Endothelial cell of umbilical vein (primary cell): Measurements from ENCODE around the gene C13orf46.

ENCODE experiments used
- CTCF ChIP-seq, 2 donors: IDR thresholded peaks; 1 replicate in 1 of 2; 2 replicates in 1 of 2; pipeline ENCODE4 v1.5.1; 2011; ENCODE audit warnings: low read length in 2 of 2, mild to moderate bottlenecking in 2 of 2, moderate library complexity in 2 of 2, control low read depth in 1 of 2, inconsistent platforms in 1 of 2, low read depth in 1 of 2; ENCODE audit not compliant: insufficient read depth in 1 of 2; ENCODE audit errors: extremely low read depth in 1 of 2
- EZH2 ChIP-seq: IDR thresholded peaks from 2 replicates; pipeline ENCODE4 v1.6.1; 2012; ENCODE audit warnings: borderline replicate concordance, low read depth, mild to moderate bottlenecking, moderate library complexity, low read length, inconsistent platforms; ENCODE audit not compliant: severe bottlenecking
- GATA2 ChIP-seq: IDR thresholded peaks from 2 replicates; pipeline ENCODE4 v1.7.0; 2011; ENCODE audit warnings: low read depth, mild to moderate bottlenecking, moderate library complexity, mixed read lengths, low read length; ENCODE audit not compliant: insufficient read length, insufficient read depth

GRCh38 chr13:114015969-114016295 is 42.1 kb upstream of the C13orf46 start:
- TF ChIP-seq CTCF (IDR thresholded peaks at IDR 0.05; ENCODE audit: extremely low read depth in 1 of 2, insufficient read depth in 1 of 2, low read depth in 1 of 2, low read length in 2 of 2) (no peak), GATA2 (no peak), EZH2 (no peak)
